HTERT RPE-1 (cell line): Measurements from ENCODE around the gene RALGPS1.

Experiments used
- in situ Hi-C: fragments of 300-500 bp; cut with MboI; formaldehyde crosslinking; loops from 4 replicates; pipeline ENCODE4 v1.14.3; 2020; ENCODE audit warnings: low sequenced_read_pairs

Gene RALGPS1

DNA sequence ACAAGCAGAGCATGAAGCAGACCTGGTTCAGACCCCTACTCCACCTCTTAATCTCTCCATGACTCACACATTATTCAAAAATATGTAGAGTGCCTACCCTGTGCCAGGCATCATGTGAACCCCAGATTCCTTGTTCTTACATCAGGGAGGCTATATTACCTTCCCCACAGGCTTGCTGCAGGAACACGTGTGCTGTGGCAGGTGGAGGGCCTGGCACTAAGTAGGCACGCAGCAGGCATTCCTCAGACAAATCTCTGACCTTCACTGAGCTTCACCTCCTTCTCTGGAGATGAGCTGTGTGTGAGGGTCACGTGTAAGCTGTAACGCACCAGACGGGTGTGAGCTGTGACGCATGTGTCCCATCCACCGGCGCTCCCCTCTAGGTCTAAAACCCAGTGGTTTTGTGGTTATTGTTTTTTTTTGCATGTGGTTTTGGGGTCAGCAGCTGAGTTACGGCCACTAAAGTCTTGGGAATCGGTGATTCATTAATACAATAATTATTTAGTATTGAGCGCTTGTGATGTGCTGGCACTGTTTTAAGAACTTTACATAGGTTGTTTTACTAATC, 177.5 kb downstream of the RALGPS1 start:
- in situ Hi-C loops: no loop called here

DNA sequence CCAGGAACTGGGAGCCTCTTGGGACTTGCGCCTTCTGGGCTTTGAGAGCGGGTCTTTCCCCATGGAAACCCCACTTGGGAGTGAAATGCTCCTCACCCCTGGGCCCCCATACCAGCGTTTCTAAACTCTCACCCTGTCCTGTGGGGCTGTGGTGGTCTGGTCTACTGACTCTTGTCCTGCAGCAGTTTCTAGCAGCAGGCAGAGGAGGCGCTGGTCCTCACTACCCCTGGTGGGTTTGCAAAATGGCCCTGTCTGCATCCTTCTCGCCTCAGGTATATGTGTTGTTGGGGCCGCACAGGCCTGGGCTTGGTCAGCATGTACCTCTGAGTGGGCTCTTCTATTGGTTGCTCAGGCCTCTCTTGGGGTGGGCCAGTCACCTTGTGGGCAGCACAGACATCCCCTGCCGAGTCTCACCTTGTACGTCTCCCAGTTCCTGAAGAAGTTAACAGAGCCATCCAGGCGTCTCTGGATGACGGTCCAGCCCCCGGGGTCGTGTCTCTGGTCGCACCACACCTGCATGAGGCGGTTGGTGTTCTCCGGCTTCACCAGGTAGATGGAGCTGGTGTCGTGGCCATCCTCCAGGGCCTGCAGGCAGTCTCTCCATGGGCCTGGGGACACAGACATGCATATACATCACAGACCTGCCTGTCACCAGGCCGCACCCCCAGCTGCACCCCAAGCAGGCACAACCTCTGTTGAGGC, 178.9 kb downstream of the RALGPS1 start:
- in situ Hi-C loops: no loop called here

DNA sequence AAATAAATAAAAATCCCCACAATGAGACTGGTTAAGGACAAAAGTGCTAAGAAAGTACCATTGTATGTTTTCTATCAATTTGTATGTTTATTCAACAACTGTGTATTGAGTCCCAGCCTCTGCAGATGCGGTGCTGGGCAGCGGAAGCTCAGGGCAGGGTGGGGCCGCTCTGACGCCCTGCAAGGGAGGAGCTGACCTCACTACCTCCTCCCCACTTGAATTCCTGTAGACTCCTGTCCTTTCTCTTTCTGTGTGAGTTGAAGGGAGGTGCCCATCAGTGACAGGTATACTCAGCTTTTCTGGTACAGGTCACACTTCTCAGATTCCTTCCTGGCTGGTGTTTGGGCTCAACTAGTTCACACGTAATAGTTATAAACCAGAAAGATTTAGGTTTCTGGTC, 180.8 kb downstream of the RALGPS1 start:
- in situ Hi-C loops: no loop called here

DNA sequence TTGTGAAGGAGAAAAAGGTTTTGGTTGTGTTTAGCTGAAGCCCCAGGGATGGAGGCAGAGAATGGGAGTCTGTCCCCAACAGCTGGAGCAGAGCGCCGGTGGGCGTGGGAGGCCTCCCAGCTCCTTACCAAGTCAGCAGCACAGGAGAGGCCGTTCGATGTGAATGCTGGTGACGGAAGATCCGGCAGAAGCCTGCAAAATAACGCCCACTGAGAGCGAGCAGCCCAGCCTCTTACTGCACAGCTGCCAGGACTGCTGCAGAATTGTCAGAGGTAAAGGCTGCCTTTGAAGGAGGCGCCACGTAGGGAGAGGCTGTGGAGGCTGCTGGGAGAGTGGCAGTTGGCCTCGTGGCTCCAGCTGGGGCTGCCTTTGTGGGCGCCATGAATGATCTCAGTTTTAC, 181.6 kb downstream of the RALGPS1 start:
- in situ Hi-C loops: no loop called here

DNA sequence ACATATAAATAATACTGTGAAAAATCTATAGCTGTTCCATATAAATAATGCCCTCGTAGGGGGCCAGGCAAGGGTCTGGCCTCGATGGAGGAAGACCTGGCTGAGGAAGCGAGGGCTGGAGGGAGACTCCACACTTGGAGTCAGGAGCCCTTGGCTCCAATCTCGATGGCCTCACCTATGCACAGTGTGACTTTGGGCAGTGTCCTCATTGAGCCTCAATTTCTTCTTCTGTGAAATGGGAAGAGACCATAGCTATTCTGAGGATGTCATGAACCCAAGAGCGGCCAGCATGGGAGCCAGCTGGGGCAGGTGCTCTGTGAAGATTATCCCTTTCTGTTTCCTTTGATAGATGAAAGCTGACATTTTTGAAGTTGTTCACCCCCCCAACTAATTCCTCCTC, 183.1 kb downstream of the RALGPS1 start:
- in situ Hi-C loops: no loop called here

DNA sequence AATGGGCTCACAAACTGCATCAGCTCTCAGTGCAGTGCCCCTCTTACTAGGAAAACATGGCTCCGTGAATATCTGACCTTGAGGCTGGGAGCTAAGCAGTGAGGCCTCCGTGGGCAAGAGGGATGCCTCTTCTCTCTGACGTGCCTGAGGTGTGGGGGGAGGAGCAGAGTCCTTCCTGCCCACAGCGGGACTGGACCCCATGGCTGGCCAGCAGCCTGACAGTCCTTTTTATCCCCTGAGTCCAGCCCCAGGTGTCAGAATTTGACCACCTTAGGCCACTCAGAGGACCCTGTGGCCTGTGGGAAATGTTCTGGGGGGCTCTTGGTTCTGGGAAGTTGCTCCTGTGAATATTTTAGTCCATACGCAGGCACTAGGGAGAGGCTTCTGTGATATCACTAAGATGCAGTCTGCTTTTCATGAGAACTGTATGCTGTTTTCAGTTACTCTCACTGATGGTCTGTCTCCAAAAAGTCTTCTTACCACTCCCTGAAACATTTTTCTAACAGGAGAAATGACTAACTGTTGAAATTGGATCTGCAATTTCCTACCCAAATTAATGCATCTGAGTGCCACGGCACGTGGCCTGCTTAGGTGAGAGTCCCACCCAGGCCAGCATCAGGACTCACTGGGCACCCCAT, 184.5 kb downstream of the RALGPS1 start:
- in situ Hi-C loops: no loop called here

DNA sequence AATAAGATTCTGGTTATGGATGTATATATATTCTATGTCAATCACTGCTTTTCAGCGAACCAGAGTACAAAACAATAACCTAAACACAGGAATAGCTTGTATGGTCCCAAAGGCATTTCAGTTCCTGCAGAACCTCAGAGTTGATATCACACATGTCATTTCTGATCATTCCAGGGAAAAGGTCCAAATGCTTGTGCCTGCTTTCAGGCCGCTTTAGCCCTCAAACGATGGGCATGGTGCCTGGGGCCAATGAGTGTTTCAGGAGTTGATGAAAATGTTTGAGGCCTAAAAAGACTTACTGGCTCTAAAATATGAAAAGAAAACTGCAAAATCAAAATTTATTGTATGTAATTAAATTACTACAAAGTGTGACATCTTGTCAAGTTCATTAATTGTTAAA, 185.1 kb downstream of the RALGPS1 start:
- in situ Hi-C loops: no loop called here

DNA sequence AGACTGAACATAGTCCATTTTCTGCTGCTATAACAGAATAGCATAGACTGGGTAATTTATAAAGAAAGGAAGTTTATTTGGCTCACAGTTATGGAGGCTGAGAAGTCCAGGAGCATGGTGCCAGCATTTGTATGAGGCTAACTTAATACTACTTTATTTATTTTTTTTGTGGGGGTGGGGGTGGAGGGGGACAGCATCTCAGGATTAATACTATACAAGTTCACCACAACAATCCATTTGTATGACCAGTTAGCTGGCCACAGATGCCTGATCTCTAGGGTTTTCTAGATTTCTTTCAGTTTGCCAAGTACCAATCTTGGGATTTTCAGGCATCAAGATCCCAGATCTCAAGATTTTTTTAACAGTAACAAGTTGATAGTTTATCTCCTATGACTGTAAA, 187.6 kb downstream of the RALGPS1 start:
- in situ Hi-C loops: no loop called here

DNA sequence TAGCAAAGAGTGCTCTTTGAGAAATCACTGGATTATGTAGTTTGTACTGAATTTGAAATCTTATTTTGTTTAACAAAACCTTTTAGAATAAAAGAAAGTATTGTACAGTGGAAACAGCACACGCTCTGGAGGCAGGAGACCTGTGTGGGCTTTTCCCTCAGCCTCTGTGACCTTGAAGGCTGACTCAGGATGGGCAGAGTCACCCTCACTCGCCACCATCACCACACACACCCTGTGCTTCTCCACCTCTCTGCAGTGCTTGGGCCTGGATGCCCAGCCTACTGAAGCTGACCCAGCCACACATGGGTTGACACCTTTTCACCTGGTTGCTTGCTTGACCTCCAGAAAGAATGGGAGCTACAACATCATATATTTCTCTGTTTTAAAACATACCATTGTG, 188.2 kb downstream of the RALGPS1 start:
- in situ Hi-C loops: no loop called here

DNA sequence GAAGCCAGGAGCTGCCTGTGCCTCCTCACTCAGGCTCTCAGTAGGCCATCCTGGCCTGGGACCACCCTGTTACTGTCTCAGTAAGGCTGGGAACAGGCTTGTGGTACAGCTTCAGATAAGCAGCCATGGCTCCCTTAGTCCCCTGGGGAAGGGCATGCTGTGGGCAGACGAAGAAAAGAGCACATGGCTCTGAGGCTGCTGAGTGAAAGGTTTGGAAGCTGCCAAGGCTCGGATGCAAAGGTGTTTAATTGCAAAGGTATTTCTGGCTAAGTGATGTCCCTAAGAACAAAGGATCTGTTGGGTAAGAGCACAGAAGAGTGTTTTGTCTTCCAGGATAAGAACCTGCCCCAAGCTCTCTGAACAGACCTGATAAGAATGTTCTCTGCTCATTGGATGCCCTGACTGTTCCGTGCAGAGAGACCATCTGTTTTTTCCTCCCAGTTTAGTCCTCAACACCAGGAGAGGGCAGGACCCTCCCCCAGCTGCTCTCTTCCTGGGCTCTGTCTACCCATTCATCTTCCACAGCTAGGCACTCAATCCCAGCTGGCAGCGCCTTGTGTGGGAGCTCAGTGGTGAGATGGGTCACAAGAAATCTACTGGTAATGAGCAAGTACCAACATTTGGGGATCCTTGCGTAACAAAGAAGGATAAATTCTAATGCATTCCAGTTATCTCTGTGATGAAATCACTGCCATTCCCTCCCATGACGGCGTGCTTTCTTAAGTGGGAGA, 190.2 kb downstream of the RALGPS1 start:
- in situ Hi-C loops: no loop called here

DNA sequence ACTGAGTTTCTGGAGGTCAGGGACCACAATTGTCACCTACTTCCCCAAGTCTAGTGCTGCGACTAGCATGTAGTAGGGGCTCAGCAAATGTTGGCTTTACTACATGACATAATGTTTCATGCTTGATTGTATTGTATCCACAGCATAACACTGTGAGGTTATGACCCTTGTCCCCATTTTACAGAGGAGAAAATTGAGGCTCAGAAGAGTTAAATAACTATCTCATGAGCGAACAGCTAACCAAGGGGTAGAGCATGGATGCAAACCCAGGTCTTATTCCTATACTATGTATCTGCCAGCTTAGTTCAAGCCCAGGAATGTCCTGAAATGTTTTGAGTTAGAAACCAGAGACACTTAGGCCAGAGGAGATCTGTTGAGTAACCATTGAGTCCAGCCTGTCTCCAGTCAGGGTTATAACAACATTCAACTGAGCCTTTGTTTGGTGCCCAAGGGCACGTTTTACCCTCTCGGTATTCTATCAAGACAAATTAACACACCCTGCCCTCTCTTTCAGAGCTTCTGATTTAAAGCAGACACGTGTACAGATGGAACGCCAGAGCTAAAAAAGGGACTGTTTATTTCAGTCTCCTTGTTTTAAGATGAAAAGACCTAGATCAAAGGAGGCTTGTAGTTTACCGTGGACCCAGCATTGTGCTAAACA, 191.4 kb downstream of the RALGPS1 start:
- in situ Hi-C loops: no loop called here

DNA sequence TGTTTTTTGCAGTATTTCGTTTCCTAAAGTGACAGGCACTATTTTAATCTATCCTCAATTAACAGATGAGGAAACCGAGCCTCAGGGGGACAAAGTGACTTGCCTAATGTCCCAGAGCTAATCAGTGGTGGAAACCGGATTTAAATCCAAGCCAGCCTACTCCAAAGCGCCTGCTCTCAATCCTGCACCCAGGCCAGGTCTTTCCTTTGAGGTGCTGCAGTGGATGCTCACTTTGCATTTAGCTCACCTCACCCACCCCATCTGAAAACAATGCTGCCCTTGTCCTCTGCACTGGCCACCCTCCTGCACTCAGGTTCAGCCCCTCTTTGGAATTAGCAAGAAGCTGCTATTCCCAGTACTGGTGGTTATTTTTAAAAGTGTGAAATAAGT, 191.9 kb downstream of the RALGPS1 start:
- in situ Hi-C loops: no loop called here

DNA sequence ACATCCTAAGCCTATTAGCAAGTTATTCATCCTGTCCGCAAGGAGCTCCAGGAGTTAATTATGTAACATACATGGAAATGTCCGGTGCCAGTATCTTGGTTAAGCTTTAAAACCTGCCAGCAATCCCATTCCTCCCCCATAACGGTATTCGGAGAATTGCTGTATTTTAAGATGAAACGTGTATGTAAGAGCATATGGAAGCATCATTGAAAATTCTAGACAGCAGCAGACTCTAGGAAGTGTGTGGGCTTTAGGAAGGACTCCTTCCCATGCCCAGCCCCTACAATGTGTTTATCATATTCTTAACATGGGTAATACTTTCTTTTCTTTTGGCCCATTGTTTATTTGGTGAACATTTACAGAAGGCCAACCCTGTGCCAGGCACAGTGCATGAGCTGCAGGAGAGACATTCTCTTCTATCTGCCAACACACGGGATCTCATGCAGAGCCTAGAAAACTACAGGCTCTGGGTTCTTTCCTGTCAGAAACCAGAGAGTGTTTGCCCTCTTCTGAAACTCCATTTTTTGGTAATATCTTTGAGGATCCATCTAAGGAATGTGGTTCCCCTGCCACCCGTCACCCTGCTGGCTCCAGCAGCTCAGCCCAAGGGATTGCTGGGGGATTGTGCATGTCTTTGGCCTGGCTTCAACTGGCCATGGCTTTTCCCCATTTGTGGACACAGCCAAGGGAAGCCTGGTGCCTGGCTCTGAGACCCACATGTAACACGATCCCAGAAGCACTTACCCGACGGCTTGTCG, 192.8 kb downstream of the RALGPS1 start:
- in situ Hi-C loops: no loop called here

DNA sequence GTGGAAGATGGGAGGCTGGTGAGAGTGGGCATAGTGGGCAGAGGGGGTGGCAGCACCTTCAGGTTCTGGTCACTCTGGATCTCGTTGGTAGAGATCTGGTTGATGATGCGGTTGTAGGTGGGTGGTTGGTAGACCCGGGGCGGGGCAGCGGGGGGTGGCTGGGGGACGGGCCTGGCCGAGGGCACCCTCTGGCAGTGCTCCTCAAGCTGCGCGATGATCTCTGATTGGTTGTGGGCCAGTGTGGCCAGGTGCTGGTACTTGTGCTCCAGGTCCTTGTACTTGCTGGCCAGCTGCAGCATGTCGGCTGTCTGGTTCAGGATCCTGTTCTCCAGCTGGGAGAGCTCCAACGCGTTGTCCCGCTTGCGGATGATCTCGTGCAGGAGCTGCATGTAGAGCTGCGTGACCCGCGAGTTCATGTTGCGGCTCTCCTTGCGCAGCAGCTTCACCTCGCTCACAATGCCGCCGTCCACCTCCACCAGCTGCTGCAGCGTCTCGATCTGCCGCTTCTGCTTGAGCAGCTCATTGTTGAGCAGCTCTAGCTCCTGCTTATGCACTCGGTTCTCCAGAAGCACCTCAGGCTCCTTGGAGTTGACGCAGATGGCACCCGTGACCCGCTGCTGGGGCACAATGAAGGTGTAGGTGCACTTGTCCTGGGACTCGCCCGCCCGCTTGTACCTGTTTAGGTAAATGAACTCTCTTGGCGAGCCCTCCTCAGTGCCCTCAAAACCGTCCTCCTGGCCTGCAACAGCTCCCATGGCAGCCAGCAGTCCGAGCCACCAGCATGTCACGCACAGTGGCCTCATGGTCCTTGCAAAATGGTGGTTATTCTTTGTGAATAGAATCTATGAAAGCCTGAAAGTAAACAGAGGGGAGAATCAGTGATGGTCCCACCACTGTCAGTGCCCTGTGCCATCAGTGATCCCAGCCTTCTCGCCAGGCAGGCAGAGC, 193.6 kb downstream of the RALGPS1 start:
- in situ Hi-C loops: no loop called here

DNA sequence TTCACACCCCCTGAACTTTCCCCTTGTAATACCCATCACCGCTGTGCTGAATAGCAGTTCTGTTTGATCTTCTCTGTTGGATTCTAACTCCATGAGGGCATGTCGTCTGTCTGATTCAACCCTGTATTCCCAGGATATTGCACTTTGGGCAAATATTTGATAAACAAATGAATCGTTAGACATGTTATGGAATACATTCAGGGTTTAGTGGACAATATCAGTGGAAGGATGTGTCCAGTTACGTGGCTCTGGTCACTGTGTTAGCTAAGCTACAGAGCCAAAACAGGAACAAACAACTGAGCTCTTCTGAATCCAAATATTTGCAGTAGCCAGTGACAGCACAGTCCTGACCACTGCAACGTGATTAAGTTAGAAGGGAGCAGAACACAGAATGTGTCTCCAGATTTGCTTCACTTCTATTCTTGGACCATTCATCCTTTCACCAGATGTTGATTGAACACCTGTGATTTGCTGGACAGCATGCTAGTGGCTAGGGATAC, 194.7 kb downstream of the RALGPS1 start:
- in situ Hi-C loops: no loop called here

DNA sequence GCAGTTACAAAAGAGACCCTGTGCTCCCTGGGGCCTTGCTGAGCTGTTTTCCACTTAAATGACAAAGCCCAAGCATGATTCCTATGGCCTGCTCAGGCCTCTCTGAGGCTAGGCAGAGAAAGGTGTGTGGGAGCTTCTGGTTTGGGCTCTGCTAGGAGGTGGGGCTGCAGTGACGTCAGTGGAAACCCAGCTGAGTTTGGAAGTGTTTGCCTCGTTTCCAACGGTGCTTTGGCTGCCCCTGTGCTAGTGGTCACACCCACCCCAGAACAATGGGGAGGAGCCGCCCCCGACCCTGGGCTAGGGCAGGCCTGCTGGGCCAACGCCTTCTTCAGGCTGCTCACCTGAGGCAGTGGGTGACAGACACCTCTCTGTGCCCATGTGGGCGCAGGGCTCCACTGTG, 197.5 kb downstream of the RALGPS1 start:
- in situ Hi-C loops: no loop called here

DNA sequence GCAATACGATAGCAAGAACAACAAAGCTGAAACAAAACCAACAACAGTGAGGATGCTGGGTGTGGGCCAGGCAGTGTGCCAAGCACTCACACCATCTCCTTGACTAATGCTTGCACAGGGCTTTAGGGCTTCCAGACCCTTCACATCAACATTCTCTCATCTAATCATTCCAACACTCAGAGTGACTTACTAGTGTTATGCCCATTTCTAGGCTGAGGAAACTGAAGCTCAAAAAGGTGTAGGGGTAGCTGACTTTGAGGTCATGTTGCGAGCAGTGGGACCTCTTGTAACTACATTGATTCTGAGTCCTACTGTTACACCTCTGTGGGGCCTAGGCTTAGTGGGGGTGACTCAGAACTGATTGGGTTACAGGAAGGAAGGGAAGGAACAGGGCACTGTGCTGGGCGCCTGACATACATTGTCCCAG, 198.2 kb downstream of the RALGPS1 start:
- in situ Hi-C loops: no loop called here

DNA sequence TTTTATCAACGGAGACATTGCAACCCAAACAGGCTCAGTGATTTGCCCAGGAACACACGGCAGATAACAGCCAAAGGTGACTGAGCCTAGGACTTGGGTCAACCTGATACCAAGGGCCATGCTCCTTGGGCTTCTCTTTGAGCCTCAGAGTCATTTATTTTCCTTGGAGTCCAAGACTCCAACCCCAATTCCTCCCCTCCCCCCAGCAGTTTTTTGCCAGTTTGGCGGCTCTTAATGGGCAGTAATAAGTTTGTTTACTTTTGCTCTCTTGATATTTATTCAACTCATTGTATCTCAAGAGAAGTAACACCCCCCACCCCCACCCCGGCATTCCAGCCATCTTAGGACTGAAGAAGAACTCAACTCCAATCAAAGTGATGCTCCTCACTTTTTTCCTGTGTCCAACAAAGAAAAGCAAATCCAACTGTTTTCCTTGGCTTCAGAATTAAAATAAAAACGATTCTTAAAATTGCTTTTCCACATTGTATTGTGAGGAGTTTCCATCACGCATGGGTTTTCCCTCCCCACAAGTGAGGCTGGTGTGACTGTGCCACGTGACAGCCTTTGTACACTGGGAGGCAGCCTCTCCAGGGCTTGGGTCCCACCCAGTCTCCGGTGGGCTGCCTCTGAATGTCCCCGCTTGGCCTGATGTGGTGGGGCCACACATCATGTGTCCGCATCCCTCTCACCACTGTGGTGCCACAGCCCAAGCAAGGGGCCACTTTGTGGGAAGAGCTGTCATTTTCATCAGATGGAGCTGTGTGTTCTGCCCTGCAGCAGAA, 198.8 kb downstream of the RALGPS1 start:
- in situ Hi-C loops: no loop called here

DNA sequence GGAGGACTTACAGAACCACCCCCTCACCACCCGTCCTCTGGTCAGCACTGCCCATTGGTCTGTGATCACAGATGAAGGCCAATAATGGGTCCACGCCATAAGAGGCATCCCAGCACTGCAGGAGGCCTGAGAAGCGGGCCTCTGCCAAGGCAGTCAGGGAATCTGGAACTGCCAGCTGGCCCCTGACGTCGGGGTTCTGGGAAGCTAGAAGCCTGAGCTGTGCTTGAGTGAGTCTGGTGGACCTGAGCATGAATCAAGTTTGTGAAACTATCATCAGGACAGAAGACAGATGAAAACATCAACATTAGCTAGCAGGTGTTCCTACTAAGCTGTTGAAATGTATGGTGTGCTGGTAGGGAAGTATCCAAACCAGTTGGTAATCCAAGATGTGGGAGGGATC, 200.0 kb downstream of the RALGPS1 start:
- in situ Hi-C loops: no loop called here
